Fibroblast of lung (primary cell): ENCODE measurements around the gene FUNDC1.

ENCODE experiments used
- CTCF ChIP-seq, 2 donors: IDR thresholded peaks in 1 of 2; conservative IDR thresholded peaks in 1 of 2; 1 replicate in 1 of 2; 2 replicates in 1 of 2; pipeline ENCODE4 v1.5.1; 2011 to 2012; ENCODE audit warnings: low read length in 2 of 2, control low read depth in 1 of 2, inconsistent platforms in 1 of 2, low read depth in 1 of 2, mild to moderate bottlenecking in 1 of 2
- EZH2 ChIP-seq: IDR thresholded peaks from 2 replicates; pipeline ENCODE4 v1.5.1; 2012; ENCODE audit warnings: low read length, control low read depth, mild to moderate bottlenecking; ENCODE audit errors: missing control alignments

- TF ChIP-seq EZH2 (no peak), CTCF (conservative IDR thresholded peaks at IDR 0.05 in 1 of 2, IDR thresholded peaks at IDR 0.05 in 1 of 2; ENCODE audit: low read depth in 1 of 2, low read length in 2 of 2) (peak; percentile 21 to 37)
Observed at GRCh38 chrX:44542567-44543325, at the start of gene FUNDC1.
